Peyer's patch (tissue), 4 donors: ENCODE data around the gene ANKS1A.

Source experiments
- POLR2A ChIP-seq, 2 donors: fragments of 450-650 bp; IDR thresholded peaks; one replicate each; pipeline ENCODE4 v1.5.1; 2017; ENCODE audit warnings: antibody characterized with exemption in 2 of 2, mild to moderate bottlenecking in 2 of 2, moderate library complexity in 2 of 2
- TF ChIP-seq, protein P1 (sequence below), 6 experiments: fragments of 450-650 bp in 4 of 6; fragments of 200-600 bp in 2 of 6; sonication (generic) in 1 of 6; IDR thresholded peaks; one replicate each; pipeline ENCODE4 v1.5.1; 2017 to 2019; ENCODE audit warnings: antibody characterized with exemption in 6 of 6, mild to moderate bottlenecking in 3 of 6, moderate library complexity in 1 of 6

DNA sequence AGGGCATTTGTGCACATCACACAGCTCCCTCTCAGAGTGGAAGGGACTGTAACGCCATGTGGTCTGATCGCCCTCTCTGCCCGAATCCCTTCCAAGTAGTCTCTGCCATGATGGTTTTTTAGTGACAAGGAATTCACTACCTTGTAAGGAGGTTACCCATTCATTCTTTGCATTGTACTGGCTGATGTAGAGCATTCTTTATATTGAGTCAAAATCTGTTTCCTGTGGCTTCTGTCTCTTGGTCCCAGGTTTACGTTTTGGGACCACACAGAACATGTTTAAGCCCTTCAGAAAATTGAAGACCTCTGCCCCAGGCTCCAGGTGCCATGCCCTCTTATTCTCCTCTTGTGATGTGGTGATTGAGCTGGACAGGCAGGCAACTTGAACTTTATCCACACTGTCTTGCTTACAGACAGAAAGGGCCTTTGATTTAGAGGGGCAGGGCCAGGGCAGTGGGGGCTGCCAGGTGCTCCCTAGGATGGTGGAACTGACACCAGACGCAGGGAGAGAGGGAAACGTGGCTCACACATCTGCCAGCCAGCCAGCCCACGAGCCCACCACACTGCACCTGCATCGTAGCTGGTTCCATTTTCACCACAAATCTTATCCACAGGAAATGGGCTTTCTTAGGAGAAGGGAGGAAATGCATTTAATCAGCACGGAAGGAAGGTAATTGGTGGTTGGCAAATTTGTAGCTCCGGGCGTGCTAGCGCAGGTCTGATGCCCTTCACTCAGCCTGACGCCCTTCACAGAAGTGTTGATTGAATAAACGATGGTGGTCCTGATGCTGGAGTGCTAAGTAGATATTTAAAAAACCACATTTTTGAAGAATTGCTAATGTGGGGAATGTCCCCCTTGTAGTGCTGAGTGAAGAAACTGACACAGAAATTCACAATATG lies 173.9 kb downstream of the ANKS1A start:
- TF ChIP-seq, protein P1, sequence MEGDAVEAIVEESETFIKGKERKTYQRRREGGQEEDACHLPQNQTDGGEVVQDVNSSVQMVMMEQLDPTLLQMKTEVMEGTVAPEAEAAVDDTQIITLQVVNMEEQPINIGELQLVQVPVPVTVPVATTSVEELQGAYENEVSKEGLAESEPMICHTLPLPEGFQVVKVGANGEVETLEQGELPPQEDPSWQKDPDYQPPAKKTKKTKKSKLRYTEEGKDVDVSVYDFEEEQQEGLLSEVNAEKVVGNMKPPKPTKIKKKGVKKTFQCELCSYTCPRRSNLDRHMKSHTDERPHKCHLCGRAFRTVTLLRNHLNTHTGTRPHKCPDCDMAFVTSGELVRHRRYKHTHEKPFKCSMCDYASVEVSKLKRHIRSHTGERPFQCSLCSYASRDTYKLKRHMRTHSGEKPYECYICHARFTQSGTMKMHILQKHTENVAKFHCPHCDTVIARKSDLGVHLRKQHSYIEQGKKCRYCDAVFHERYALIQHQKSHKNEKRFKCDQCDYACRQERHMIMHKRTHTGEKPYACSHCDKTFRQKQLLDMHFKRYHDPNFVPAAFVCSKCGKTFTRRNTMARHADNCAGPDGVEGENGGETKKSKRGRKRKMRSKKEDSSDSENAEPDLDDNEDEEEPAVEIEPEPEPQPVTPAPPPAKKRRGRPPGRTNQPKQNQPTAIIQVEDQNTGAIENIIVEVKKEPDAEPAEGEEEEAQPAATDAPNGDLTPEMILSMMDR (IDR thresholded peaks at IDR 0.05) = no peak
- TF ChIP-seq POLR2A (IDR thresholded peaks at IDR 0.05) = no peak
